Measurements from ENCODE around the gene SELPLG.

SELPLG gene

GRCh38 chr12:108666401-108666881 lies 32.7 kb upstream of the SELPLG start:
- TF ChIP-seq, protein P1, sequence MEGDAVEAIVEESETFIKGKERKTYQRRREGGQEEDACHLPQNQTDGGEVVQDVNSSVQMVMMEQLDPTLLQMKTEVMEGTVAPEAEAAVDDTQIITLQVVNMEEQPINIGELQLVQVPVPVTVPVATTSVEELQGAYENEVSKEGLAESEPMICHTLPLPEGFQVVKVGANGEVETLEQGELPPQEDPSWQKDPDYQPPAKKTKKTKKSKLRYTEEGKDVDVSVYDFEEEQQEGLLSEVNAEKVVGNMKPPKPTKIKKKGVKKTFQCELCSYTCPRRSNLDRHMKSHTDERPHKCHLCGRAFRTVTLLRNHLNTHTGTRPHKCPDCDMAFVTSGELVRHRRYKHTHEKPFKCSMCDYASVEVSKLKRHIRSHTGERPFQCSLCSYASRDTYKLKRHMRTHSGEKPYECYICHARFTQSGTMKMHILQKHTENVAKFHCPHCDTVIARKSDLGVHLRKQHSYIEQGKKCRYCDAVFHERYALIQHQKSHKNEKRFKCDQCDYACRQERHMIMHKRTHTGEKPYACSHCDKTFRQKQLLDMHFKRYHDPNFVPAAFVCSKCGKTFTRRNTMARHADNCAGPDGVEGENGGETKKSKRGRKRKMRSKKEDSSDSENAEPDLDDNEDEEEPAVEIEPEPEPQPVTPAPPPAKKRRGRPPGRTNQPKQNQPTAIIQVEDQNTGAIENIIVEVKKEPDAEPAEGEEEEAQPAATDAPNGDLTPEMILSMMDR (IDR thresholded peaks at IDR 0.05; ENCODE audit: borderline replicate concordance, extremely low read depth, low read length, poor library complexity, severe bottlenecking), result no peak
- TF ChIP-seq EZH2 (IDR thresholded peaks at IDR 0.05; ENCODE audit: borderline replicate concordance, low read depth, low read length, severe bottlenecking), result no peak
- no peaks in the 10 kb centered on the region for H3K27me3 ChIP-seq (ENCODE audit: insufficient read depth, low read length, poor library complexity)
- no peak overlapping the region for H3K9ac ChIP-seq (ENCODE audit: low read depth, low read length)
- ATAC-seq (ENCODE audit: insufficient read depth, low read depth) (no peak), DNase-seq (no peak)
- peak overlapping the region; percentile 19; the same call in 1 of the 2 replicates for H3K27ac ChIP-seq (ENCODE audit: low read length)
- peaks cover 13% of the 10 kb centered on the region for H3K36me3 ChIP-seq (ENCODE audit: insufficient read depth, low read length)
- 0 out of 2 replicates have a peak, but pooled peaks cover 3% of the 10 kb centered on the region for H4K20me1 ChIP-seq (ENCODE audit: insufficient read depth, low read length)
- H3K4me1 ChIP-seq (ENCODE audit: insufficient read depth, low read length), result peaks cover 13% of the 10 kb centered on the region
- H3K4me2 ChIP-seq (ENCODE audit: insufficient read depth, low read length), result no peak overlapping the region
- H3K79me2 ChIP-seq (ENCODE audit: insufficient read depth, low read length), result peaks cover 25% of the 10 kb centered on the region
- H2AFZ ChIP-seq (ENCODE audit: low read depth, low read length), result no peak overlapping the region
- no peaks in the 10 kb centered on the region for H3K9me3 ChIP-seq (ENCODE audit: insufficient read depth, low read length, severe bottlenecking)
- no peak overlapping the region for H3K4me3 ChIP-seq (ENCODE audit: low read depth in 1 of 2, low read length in 2 of 2)

- no peak for TF ChIP-seq EZH2 (IDR thresholded peaks at IDR 0.05; ENCODE audit: borderline replicate concordance, low read depth, low read length, severe bottlenecking)
- TF ChIP-seq, protein P1 (IDR thresholded peaks at IDR 0.05; ENCODE audit: borderline replicate concordance, extremely low read depth, low read length, poor library complexity, severe bottlenecking), result no peak
- Histone ChIP-seq H4K20me1 (ENCODE audit: insufficient read depth, low read length) (0 out of 2 replicates have a peak, but pooled peaks cover 3% of the 10 kb centered on the region), H3K9me3 (ENCODE audit: insufficient read depth, low read length, severe bottlenecking) (no peaks in the 10 kb centered on the region), H3K36me3 (ENCODE audit: insufficient read depth, low read length) (peaks cover 14% of the 10 kb centered on the region), H3K27me3 (ENCODE audit: insufficient read depth, low read length, poor library complexity) (no peaks in the 10 kb centered on the region), H2AFZ (ENCODE audit: low read depth, low read length) (no peak overlapping the region), H3K4me1 (ENCODE audit: insufficient read depth, low read length) (peaks cover 13% of the 10 kb centered on the region), H3K4me2 (ENCODE audit: insufficient read depth, low read length) (no peak overlapping the region), H3K9ac (ENCODE audit: low read depth, low read length) (no peak overlapping the region), H3K4me3 (ENCODE audit: low read depth in 1 of 2, low read length in 2 of 2) (no peak overlapping the region), H3K79me2 (ENCODE audit: insufficient read depth, low read length) (peaks cover 25% of the 10 kb centered on the region), H3K27ac (ENCODE audit: low read length) (peak overlapping the region; percentile 32; the same call in 1 of the 2 replicates)
- DNase-seq (no peak), ATAC-seq (ENCODE audit: insufficient read depth, low read depth) (no peak)
Measured at GRCh38 chr12:108665608-108666202, 32.0 kb upstream of the SELPLG start.

- no peaks in the 10 kb centered on the region for H4K20me1 ChIP-seq (ENCODE audit: insufficient read depth, low read length)
- no peaks in the 10 kb centered on the region for H3K27me3 ChIP-seq (ENCODE audit: insufficient read depth, low read length, poor library complexity)
- ATAC-seq (ENCODE audit: insufficient read depth, low read depth) (peak; percentile 100), DNase-seq (peak; percentile 87)
- H3K79me2 ChIP-seq (ENCODE audit: insufficient read depth, low read length), result peaks cover 20% of the 10 kb centered on the region
- peak overlapping the region; percentile 48 for H3K27ac ChIP-seq (ENCODE audit: low read length)
- no peak overlapping the region for H3K4me3 ChIP-seq (ENCODE audit: low read depth in 1 of 2, low read length in 2 of 2)
- H3K36me3 ChIP-seq (ENCODE audit: insufficient read depth, low read length), result peaks cover 14% of the 10 kb centered on the region
- TF ChIP-seq EZH2 (IDR thresholded peaks at IDR 0.05; ENCODE audit: borderline replicate concordance, low read depth, low read length, severe bottlenecking), result no peak
- TF ChIP-seq, protein P1 (IDR thresholded peaks at IDR 0.05; ENCODE audit: borderline replicate concordance, extremely low read depth, low read length, poor library complexity, severe bottlenecking), result peak; percentile 97
- no peak overlapping the region; the same call in 1 of the 2 replicates for H2AFZ ChIP-seq (ENCODE audit: low read depth, low read length)
- peaks cover 13% of the 10 kb centered on the region for H3K4me1 ChIP-seq (ENCODE audit: insufficient read depth, low read length)
- H3K9ac ChIP-seq (ENCODE audit: low read depth, low read length), result peak overlapping the region; percentile 4; the same call in 1 of the 2 replicates
- H3K4me2 ChIP-seq (ENCODE audit: insufficient read depth, low read length), result no peak overlapping the region; the same call in 1 of the 2 replicates
- no peaks in the 10 kb centered on the region for H3K9me3 ChIP-seq (ENCODE audit: insufficient read depth, low read length, severe bottlenecking)
Measured at GRCh38 chr12:108664338-108665258, 30.9 kb upstream of the SELPLG start.
